OCI-LY7 (cell line): Measurements from ENCODE around the gene TRIO. TPM values are rescaled to one million over a fixed set of nuclear protein-coding genes. Genes with fewer than 3 reads are reported as not detected.

Source experiments
- BruUV-seq: library from RNA; stranded (reverse); fragments of 400-500 nt; replicated peaks from 2 replicates; lab custom pipeline; 2021; lab: Mats Ljungman, UMichigan
- CTCF ChIA-PET: fragments of 300-600 bp; sonication (Branson Sonifier 250); formaldehyde crosslinking; loops from one replicate; lab custom pipeline; 2022; ENCODE audit warnings: antibody characterized with exemption; ENCODE audit not compliant: unreplicated experiment; lab: Charles Lee
- POLR2A ChIA-PET: fragments of 300-600 bp; sonication (Branson Sonifier 250); formaldehyde crosslinking; loops from one replicate; lab custom pipeline; 2022; ENCODE audit warnings: antibody characterized with exemption; lab: Charles Lee
- DNase-seq: peaks from one replicate; pipeline ENCODE4 v3.0.0-alpha.2; 2015; ENCODE audit warnings: low spot score
- H2AFZ ChIP-seq: fragments of 200-600 bp; sonication (generic), shearing (Covaris generic); 2 replicates; pipeline ENCODE4 v1.6.1; 2014; ENCODE audit warnings: mild to moderate bottlenecking, antibody characterized with exemption, low read length, moderate library complexity
- H3K27ac ChIP-seq: fragments of 200-600 bp; sonication (generic); 2 replicates; pipeline ENCODE4 v1.5.1; 2014; ENCODE audit warnings: mixed run types, low read depth, mild to moderate bottlenecking, moderate library complexity, low read length, inconsistent platforms; ENCODE audit not compliant: poor library complexity, severe bottlenecking
- H3K36me3 ChIP-seq: fragments of 200-600 bp; sonication (generic); 2 replicates; pipeline ENCODE4 v1.6.1; 2014; ENCODE audit warnings: mild to moderate bottlenecking, antibody characterized with exemption, low read length, moderate library complexity, mixed read lengths; ENCODE audit not compliant: insufficient read depth
- H3K4me1 ChIP-seq: fragments of 200-600 bp; sonication (generic); 2 replicates; pipeline ENCODE4 v1.5.1; 2014; ENCODE audit warnings: mild to moderate bottlenecking, low read length; ENCODE audit not compliant: insufficient read depth, poor library complexity, severe bottlenecking
- H3K4me2 ChIP-seq: fragments of 200-600 bp; sonication (generic); 2 replicates; pipeline ENCODE4 v1.6.1; 2014; ENCODE audit warnings: mild to moderate bottlenecking, low read length
- H3K4me3 ChIP-seq: fragments of 200-600 bp; sonication (generic); 2 replicates; pipeline ENCODE4 v1.5.1; 2014; ENCODE audit warnings: mild to moderate bottlenecking, low read depth, low read length; ENCODE audit not compliant: poor library complexity, severe bottlenecking
- H3K79me2 ChIP-seq: fragments of 200-600 bp; sonication (generic); 2 replicates; pipeline ENCODE4 v1.6.1; 2016; ENCODE audit warnings: low read depth, mild to moderate bottlenecking, low read length, moderate library complexity, mixed read lengths; ENCODE audit not compliant: insufficient read depth
- H3K9me2 ChIP-seq: fragments of 200-600 bp; sonication (generic); 2 replicates; pipeline ENCODE4 v1.6.1; 2016; ENCODE audit warnings: mild to moderate bottlenecking, low read length, mixed read lengths; ENCODE audit not compliant: insufficient read depth
- H3K9me3 ChIP-seq: fragments of 200-600 bp; sonication (generic); 2 replicates; pipeline ENCODE4 v1.6.1; 2014; ENCODE audit warnings: mild to moderate bottlenecking, mixed run types, low read length, mixed read lengths
- H4K20me1 ChIP-seq: fragments of 200-600 bp; sonication (generic); 2 replicates; pipeline ENCODE4 v1.6.1; 2014; ENCODE audit warnings: mild to moderate bottlenecking, antibody characterized with exemption, low read length, moderate library complexity, mixed read lengths; ENCODE audit not compliant: insufficient read depth
- CTCF ChIP-seq: fragments of 200-600 bp; sonication (generic); conservative IDR thresholded peaks from 2 replicates; pipeline ENCODE4 v1.5.1; 2014; ENCODE audit warnings: mild to moderate bottlenecking, antibody characterized with exemption, low read length, moderate library complexity, mixed read lengths
- EZH2phosphoT487 ChIP-seq: fragments of 200-600 bp; sonication (generic); IDR thresholded peaks from 2 replicates; pipeline ENCODE4 v1.6.1; 2018; ENCODE audit warnings: low read depth, borderline replicate concordance, mild to moderate bottlenecking, mixed run types, antibody characterized with exemption, low read length, moderate library complexity, mixed read lengths
- intact Hi-C: fragments of 100-400 bp; cut with micrococcal nuclease; formaldehyde crosslinking; loops from one replicate; pipeline ENCODE4 v1.10.0; 2022; ENCODE audit not compliant: unreplicated experiment
- total RNA-seq, 2 experiments: library from RNA; depleted of rRNA in 1 of 2; stranded (reverse); fragments of >200 nt in 1 of 2; shearing (Covaris generic) in 1 of 2; gene quantifications; 2 replicates each; pipeline ENCODE4 v1.2.3, GENCODE V29; 2014 to 2022

The TRIO gene
- total RNA-seq, 2 experiments from 2014 or later, result 35.8 to 55.1 TPM

GRCh38 chr5:14223372-14223771 is 80.2 kb downstream of the TRIO start:
- Histone ChIP-seq H4K20me1 (no peaks in the 10 kb centered on the region), H3K27ac (peak overlapping the region; percentile 66), H3K36me3 (no peaks in the 10 kb centered on the region), H3K9me3 (no peaks in the 10 kb centered on the region), H3K4me3 (peak overlapping the region; percentile 28), H3K4me1 (peaks cover 75% of the 10 kb centered on the region), H3K4me2 (peak overlapping the region; percentile 56), H3K79me2 (peaks cover 34% of the 10 kb centered on the region; the same call in 1 of the 2 replicates), H2AFZ (no peak overlapping the region), H3K9me2 (no peaks in the 10 kb centered on the region)
- TF ChIP-seq EZH2phosphoT487, result no peak
- no peak for TF ChIP-seq CTCF
- POLR2A ChIA-PET, result interaction anchor here (1.2 kb wide), 1 partner anchor 40 kb away, joined by 4 read pairs; no protein-coding TSS in a partner anchor
- CTCF ChIA-PET, result no interaction called here
- intact Hi-C loops, result loop anchor here (5.0 kb wide), 1 partner anchor 444 kb away; no protein-coding TSS in a partner anchor
- DNase-seq, result peak; percentile 67
- no TSS peak for BruUV-seq

GRCh38 chr5:14225173-14225834 is 82.2 kb downstream of the TRIO start:
- H3K4me3 ChIP-seq, result no peak overlapping the region
- H3K36me3 ChIP-seq, result no peaks in the 10 kb centered on the region
- no peak for DNase-seq
- H3K9me3 ChIP-seq, result no peaks in the 10 kb centered on the region
- peak overlapping the region; percentile 27 for H3K4me2 ChIP-seq
- ChIA-PET POLR2A (interaction anchor here (0.6 to 0.7 kb wide), 3 partner anchors 14 to 1113 kb away, joined by 3 to 4 read pairs (median 4); no protein-coding TSS in a partner anchor), CTCF (no interaction called here)
- intact Hi-C loops, result no loop called here
- no peak overlapping the region for H3K27ac ChIP-seq
- H3K4me1 ChIP-seq, result peaks cover 56% of the 10 kb centered on the region
- BruUV-seq, result no TSS peak
- H4K20me1 ChIP-seq, result no peaks in the 10 kb centered on the region
- TF ChIP-seq EZH2phosphoT487 (no peak), CTCF (no peak)
- no peak overlapping the region for H2AFZ ChIP-seq
- H3K9me2 ChIP-seq, result no peaks in the 10 kb centered on the region
- peaks cover 15% of the 10 kb centered on the region; the same call in 1 of the 2 replicates for H3K79me2 ChIP-seq

GRCh38 chr5:14226149-14226548 is 83.0 kb downstream of the TRIO start:
- H3K36me3 ChIP-seq, result no peaks in the 10 kb centered on the region
- no TSS peak for BruUV-seq
- no peak overlapping the region for H3K4me3 ChIP-seq
- H3K9me3 ChIP-seq, result no peaks in the 10 kb centered on the region
- no peak for DNase-seq
- ChIA-PET CTCF (interaction anchor here (0.6 kb wide), 1 partner anchor 458 kb away, joined by 3 read pairs; no protein-coding TSS in a partner anchor), POLR2A (interaction anchor here (0.6 kb wide), 1 partner anchor 15 kb away, joined by 4 read pairs; no protein-coding TSS in a partner anchor)
- H4K20me1 ChIP-seq, result no peaks in the 10 kb centered on the region
- H3K4me1 ChIP-seq, result peaks cover 47% of the 10 kb centered on the region
- no peak overlapping the region for H3K27ac ChIP-seq
- no peak for TF ChIP-seq EZH2phosphoT487
- no peak for TF ChIP-seq CTCF
- H3K9me2 ChIP-seq, result no peaks in the 10 kb centered on the region
- no peak overlapping the region for H2AFZ ChIP-seq
- H3K4me2 ChIP-seq, result no peak overlapping the region
- intact Hi-C loops, result no loop called here
- peaks cover 12% of the 10 kb centered on the region; the same call in 1 of the 2 replicates for H3K79me2 ChIP-seq
